HCT116 (cell line): ENCODE data around the gene ZNF202. TPM values are rescaled to one million over a fixed set of nuclear protein-coding genes. Genes with fewer than 3 reads are reported as not detected.

Experiments
- ATAC-seq: fragments of 200-7000 bp; cut with Tn5 transposase; 2 replicates; pipeline ENCODE4 v1.9.1; 2020; ENCODE audit warnings: mild to moderate bottlenecking, moderate library complexity
- BruUV-seq: library from RNA; stranded (reverse); fragments of 400-500 nt; replicated peaks from 2 replicates; lab custom pipeline; 2021; lab: Mats Ljungman, UMichigan
- CTCF ChIA-PET: fragments of 300-600 bp; sonication (Branson Sonifier 250); formaldehyde crosslinking; loops from one replicate; lab custom pipeline; 2021; ENCODE audit warnings: antibody characterized with exemption; lab: Charles Lee
- POLR2A ChIA-PET: fragments of 300-600, 350-600 bp; sonication (Branson Sonifier 250); formaldehyde crosslinking; loops from one replicate; lab custom pipeline; 2021; ENCODE audit warnings: antibody characterized with exemption; lab: Charles Lee
- RAD21 ChIA-PET, 2 experiments: fragments of 300-600 bp; sonication (Branson Sonifier 250); formaldehyde crosslinking; loops; one replicate each; lab custom pipeline; 2023; ENCODE audit warnings: low total read pairs in 2 of 2; ENCODE audit not compliant: uncharacterized antibody in 2 of 2, unreplicated experiment in 2 of 2, low non-redundant PET in 1 of 2; lab: Charles Lee
- DNase-seq: peaks from one replicate; pipeline ENCODE4 v3.0.0-alpha.2; 2010; ENCODE audit warnings: low read depth, low spot score
- H2AFZ ChIP-seq: fragments of 200-600 bp; shearing (Covaris generic), sonication (generic); 2 replicates; pipeline ENCODE4 v1.6.1; 2017; ENCODE audit warnings: low read depth, mixed run types, mixed read lengths, antibody characterized with exemption, low read length; ENCODE audit not compliant: poor library complexity, severe bottlenecking
- H3K27ac ChIP-seq: 2 replicates; pipeline ENCODE4 v1.5.1; 2012; ENCODE audit warnings: low read depth, low read length
- H3K27me3 ChIP-seq: fragments of 200-600 bp; sonication (generic); 2 replicates; pipeline ENCODE4 v1.6.1; 2016; ENCODE audit warnings: mixed run types, low read length, mixed read lengths; ENCODE audit not compliant: insufficient read depth
- H3K36me3 ChIP-seq, 2 experiments: fragments of 200-500 bp in 1 of 2; fragments of 200-600 bp in 1 of 2; sonication (Bioruptor generic) in 1 of 2; sonication (generic) in 1 of 2; 2 replicates each; pipeline versions ENCODE4 v1.5.1 to v1.6.1; 2014 to 2016; ENCODE audit warnings: low read length in 2 of 2, inconsistent platforms in 1 of 2, mixed read lengths in 1 of 2, mixed run types in 1 of 2; ENCODE audit not compliant: insufficient read depth in 2 of 2, control insufficient read depth in 1 of 2
- H3K4me1 ChIP-seq, 2 experiments: fragments of 200-600 bp in 1 of 2; sonication (generic) in 1 of 2; 2 replicates each; pipeline versions ENCODE4 v1.5.1 to v1.6.1; 2012 to 2017; ENCODE audit warnings: low read length in 2 of 2, inconsistent platforms in 1 of 2, mild to moderate bottlenecking in 1 of 2, mixed read lengths in 1 of 2, mixed run types in 1 of 2, moderate library complexity in 1 of 2; ENCODE audit not compliant: insufficient read depth in 2 of 2, control insufficient read depth in 1 of 2
- H3K4me2 ChIP-seq: fragments of 200-600 bp; sonication (generic); 2 replicates; pipeline ENCODE4 v1.6.1; 2017; ENCODE audit warnings: mixed run types, low read length, mixed read lengths
- H3K4me3 ChIP-seq, 2 experiments: fragments of 200-600 bp in 1 of 2; sonication (generic) in 1 of 2; replicated peaks in 1 of 2; 2 replicates each; pipeline ENCODE4 v1.5.1; 2011 to 2016; ENCODE audit warnings: low read length in 2 of 2, control low read depth in 1 of 2, low read depth in 1 of 2, mild to moderate bottlenecking in 1 of 2, mixed read lengths in 1 of 2, mixed run types in 1 of 2
- H3K79me2 ChIP-seq: fragments of 200-600 bp; sonication (generic); 2 replicates; pipeline ENCODE4 v1.6.1; 2017; ENCODE audit warnings: mild to moderate bottlenecking, mixed run types, low read length, moderate library complexity, mixed read lengths; ENCODE audit not compliant: insufficient read depth
- H3K9ac ChIP-seq: fragments of 200-600 bp; sonication (generic); 2 replicates; pipeline ENCODE4 v1.6.1; 2016; ENCODE audit warnings: low read length, mixed read lengths
- H3K9me2 ChIP-seq: fragments of 200-600 bp; sonication (generic), shearing (Covaris generic); 2 replicates; pipeline ENCODE4 v1.6.1; 2017; ENCODE audit warnings: mixed run types, mild to moderate bottlenecking, moderate library complexity; ENCODE audit not compliant: insufficient read depth
- H3K9me3 ChIP-seq, 2 experiments: fragments of 200-500 bp in 1 of 2; fragments of 200-600 bp in 1 of 2; sonication (Bioruptor generic) in 1 of 2; sonication (generic) in 1 of 2; 2 replicates each; pipeline ENCODE4 v1.6.1; 2014 to 2017; ENCODE audit warnings: low read length in 2 of 2, mixed read lengths in 2 of 2, inconsistent platforms in 1 of 2, low read depth in 1 of 2, mild to moderate bottlenecking in 1 of 2, mixed run types in 1 of 2, moderate library complexity in 1 of 2; ENCODE audit not compliant: control insufficient read depth in 1 of 2, insufficient read depth in 1 of 2
- H4K20me1 ChIP-seq: fragments of 200-600 bp; sonication (generic), shearing (Covaris generic); 2 replicates; pipeline ENCODE4 v1.6.1; 2017; ENCODE audit warnings: mixed run types, mild to moderate bottlenecking, moderate library complexity; ENCODE audit not compliant: insufficient read depth
- CEBPB ChIP-seq: IDR thresholded peaks from 2 replicates; pipeline ENCODE4 v1.6.1; 2012; ENCODE audit warnings: low read depth
- EGR1 ChIP-seq: IDR thresholded peaks from 2 replicates; pipeline ENCODE4 v1.6.1; 2012; ENCODE audit warnings: low read depth
- ELF1 ChIP-seq: IDR thresholded peaks from 2 replicates; pipeline ENCODE4 v1.6.1; 2012; ENCODE audit warnings: low read depth, borderline replicate concordance
- EZH2phosphoT487 ChIP-seq: fragments of 200-600 bp; IDR thresholded peaks from 2 replicates; pipeline ENCODE4 v1.6.1; 2018; ENCODE audit warnings: antibody characterized with exemption, borderline replicate concordance
- JUND ChIP-seq: IDR thresholded peaks from 2 replicates; pipeline ENCODE4 v1.6.1; 2012
- POLR2AphosphoS5 ChIP-seq: IDR thresholded peaks from 2 replicates; pipeline ENCODE4 v1.6.1; 2011; ENCODE audit warnings: mild to moderate bottlenecking, low read depth, low read length, moderate library complexity
- SP1 ChIP-seq: IDR thresholded peaks from 2 replicates; pipeline ENCODE4 v1.6.1; 2012; ENCODE audit warnings: low read depth
- SRF ChIP-seq: IDR thresholded peaks from 2 replicates; pipeline ENCODE4 v1.6.1; 2012; ENCODE audit warnings: low read depth
- TCF7L2 ChIP-seq: IDR thresholded peaks from 2 replicates; pipeline ENCODE4 v1.7.0; 2011; ENCODE audit warnings: borderline replicate concordance, inconsistent platforms; ENCODE audit not compliant: insufficient read depth, insufficient read length; ENCODE audit errors: extremely low read depth
- YY1 ChIP-seq: IDR thresholded peaks from 2 replicates; pipeline ENCODE4 v1.6.1; 2011; ENCODE audit warnings: low read length, low read depth, moderate library complexity, mild to moderate bottlenecking; ENCODE audit not compliant: insufficient replicate concordance; ENCODE audit errors: extremely low read depth
- ZFX ChIP-seq: fragments of 450-650 bp; IDR thresholded peaks from 2 replicates; pipeline ENCODE4 v1.6.1; 2017
- ZNF274 ChIP-seq: fragments of 200-500 bp; sonication (Bioruptor generic); IDR thresholded peaks from 2 replicates; pipeline ENCODE4 v1.6.1; 2014; ENCODE audit warnings: mild to moderate bottlenecking, low read depth, low read length, inconsistent platforms
- intact Hi-C: fragments of 100-400 bp; cut with micrococcal nuclease; formaldehyde crosslinking; loops from 2 replicates; pipeline ENCODE4 v1.10.0; 2022
- total RNA-seq: library from RNA; stranded (reverse); gene quantifications from one replicate; pipeline ENCODE4 v1.2.1, GENCODE V29; 2021; ENCODE audit not compliant: unreplicated experiment
- TF ChIP-seq, protein P1 (sequence below): IDR thresholded peaks from 2 replicates; pipeline ENCODE4 v1.6.1; 2011; ENCODE audit warnings: mild to moderate bottlenecking, low read length, moderate library complexity; ENCODE audit not compliant: insufficient replicate concordance; ENCODE audit errors: extremely low read depth
- TF ChIP-seq, protein P2 (sequence below): IDR thresholded peaks from 2 replicates; pipeline ENCODE4 v1.6.1; 2012
- TF ChIP-seq, protein P3 (sequence below): IDR thresholded peaks from 2 replicates; pipeline ENCODE4 v1.6.1; 2012; ENCODE audit warnings: low read depth

ZNF202 gene
- total RNA-seq, 1 experiment from 2014 or later: 16.9 TPM

DNA sequence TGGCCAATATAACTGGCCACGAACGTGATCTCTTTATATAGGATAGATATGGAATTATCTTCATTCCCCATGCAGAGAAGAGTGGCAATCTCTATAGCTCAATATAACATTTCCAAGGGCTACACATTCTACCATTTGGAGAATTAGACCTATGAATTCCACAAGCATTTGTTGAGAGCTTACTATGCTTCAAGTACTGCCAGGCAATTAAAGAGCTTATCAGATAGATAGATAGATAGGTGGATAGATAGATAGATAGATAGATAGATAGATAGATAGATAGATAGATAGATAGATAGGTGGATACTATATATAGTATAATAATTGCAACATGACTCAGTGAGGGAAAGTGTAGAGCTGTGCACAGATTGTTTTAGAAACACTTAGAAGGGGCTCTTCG, 14.4 kb upstream of the ZNF202 start:
- TF ChIP-seq, protein P1, sequence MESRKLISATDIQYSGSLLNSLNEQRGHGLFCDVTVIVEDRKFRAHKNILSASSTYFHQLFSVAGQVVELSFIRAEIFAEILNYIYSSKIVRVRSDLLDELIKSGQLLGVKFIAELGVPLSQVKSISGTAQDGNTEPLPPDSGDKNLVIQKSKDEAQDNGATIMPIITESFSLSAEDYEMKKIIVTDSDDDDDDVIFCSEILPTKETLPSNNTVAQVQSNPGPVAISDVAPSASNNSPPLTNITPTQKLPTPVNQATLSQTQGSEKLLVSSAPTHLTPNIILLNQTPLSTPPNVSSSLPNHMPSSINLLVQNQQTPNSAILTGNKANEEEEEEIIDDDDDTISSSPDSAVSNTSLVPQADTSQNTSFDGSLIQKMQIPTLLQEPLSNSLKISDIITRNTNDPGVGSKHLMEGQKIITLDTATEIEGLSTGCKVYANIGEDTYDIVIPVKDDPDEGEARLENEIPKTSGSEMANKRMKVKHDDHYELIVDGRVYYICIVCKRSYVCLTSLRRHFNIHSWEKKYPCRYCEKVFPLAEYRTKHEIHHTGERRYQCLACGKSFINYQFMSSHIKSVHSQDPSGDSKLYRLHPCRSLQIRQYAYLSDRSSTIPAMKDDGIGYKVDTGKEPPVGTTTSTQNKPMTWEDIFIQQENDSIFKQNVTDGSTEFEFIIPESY: no peak
- TF ChIP-seq SP1 (no peak), JUND (no peak), YY1 (no peak)
- TF ChIP-seq, protein P2, sequence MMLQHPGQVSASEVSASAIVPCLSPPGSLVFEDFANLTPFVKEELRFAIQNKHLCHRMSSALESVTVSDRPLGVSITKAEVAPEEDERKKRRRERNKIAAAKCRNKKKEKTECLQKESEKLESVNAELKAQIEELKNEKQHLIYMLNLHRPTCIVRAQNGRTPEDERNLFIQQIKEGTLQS: no peak
- TF ChIP-seq, all 23 proteins: peak for 0
- no peaks in the 10 kb centered on the region for H3K4me1 ChIP-seq

DNA sequence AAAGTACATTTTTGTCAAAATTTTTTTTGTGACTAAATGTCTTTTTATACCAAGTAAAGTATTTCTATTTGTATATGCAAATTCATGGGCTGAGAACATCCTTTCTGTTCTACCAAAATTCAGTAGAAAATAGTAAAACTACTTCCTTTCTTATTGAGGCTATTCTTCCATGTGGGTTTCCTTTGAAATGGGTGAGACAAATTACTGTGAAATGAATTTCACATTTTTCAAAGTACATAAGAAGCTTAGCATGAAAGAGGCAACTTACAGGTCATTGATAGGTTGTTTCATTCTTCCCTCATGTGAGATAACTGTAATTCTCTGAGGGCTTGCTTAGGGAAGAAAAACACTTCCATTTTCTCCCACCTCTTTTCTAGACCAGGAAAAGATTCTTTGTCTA, 13.9 kb upstream of the ZNF202 start:
- POLR2A ChIA-PET: no interaction called here
- H3K27me3 ChIP-seq: peaks cover 57% of the 10 kb centered on the region
- no peak for TF ChIP-seq ELF1
- TF ChIP-seq TCF7L2: no peak
- TF ChIP-seq, protein P3, sequence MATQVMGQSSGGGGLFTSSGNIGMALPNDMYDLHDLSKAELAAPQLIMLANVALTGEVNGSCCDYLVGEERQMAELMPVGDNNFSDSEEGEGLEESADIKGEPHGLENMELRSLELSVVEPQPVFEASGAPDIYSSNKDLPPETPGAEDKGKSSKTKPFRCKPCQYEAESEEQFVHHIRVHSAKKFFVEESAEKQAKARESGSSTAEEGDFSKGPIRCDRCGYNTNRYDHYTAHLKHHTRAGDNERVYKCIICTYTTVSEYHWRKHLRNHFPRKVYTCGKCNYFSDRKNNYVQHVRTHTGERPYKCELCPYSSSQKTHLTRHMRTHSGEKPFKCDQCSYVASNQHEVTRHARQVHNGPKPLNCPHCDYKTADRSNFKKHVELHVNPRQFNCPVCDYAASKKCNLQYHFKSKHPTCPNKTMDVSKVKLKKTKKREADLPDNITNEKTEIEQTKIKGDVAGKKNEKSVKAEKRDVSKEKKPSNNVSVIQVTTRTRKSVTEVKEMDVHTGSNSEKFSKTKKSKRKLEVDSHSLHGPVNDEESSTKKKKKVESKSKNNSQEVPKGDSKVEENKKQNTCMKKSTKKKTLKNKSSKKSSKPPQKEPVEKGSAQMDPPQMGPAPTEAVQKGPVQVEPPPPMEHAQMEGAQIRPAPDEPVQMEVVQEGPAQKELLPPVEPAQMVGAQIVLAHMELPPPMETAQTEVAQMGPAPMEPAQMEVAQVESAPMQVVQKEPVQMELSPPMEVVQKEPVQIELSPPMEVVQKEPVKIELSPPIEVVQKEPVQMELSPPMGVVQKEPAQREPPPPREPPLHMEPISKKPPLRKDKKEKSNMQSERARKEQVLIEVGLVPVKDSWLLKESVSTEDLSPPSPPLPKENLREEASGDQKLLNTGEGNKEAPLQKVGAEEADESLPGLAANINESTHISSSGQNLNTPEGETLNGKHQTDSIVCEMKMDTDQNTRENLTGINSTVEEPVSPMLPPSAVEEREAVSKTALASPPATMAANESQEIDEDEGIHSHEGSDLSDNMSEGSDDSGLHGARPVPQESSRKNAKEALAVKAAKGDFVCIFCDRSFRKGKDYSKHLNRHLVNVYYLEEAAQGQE: no peak
- TF ChIP-seq ZFX: no peak
- no peak for TF ChIP-seq EGR1
- no peak for TF ChIP-seq YY1
- TF ChIP-seq CEBPB: no peak
- TF ChIP-seq POLR2AphosphoS5: no peak
- no peak for TF ChIP-seq SRF
- no peak for TF ChIP-seq EZH2phosphoT487
- TF ChIP-seq ZNF274: no peak

More for the DNA sequence above, 14.4 kb upstream of the ZNF202 start:
- no peaks in the 10 kb centered on the region for H3K36me3 ChIP-seq
- ATAC-seq: no peak
- H3K27me3 ChIP-seq: peaks cover 53% of the 10 kb centered on the region
- intact Hi-C loops: no loop called here
- no peaks in the 10 kb centered on the region for H3K79me2 ChIP-seq
- no peak overlapping the region for H3K4me2 ChIP-seq
- RAD21 ChIA-PET: no interaction called here
- H4K20me1 ChIP-seq: no peaks in the 10 kb centered on the region
- CTCF ChIA-PET: no interaction called here
- POLR2A ChIA-PET: no interaction called here
- no peak overlapping the region for H3K9ac ChIP-seq
- H3K4me3 ChIP-seq: no peak overlapping the region
- H3K9me3 ChIP-seq: no peaks in the 10 kb centered on the region
- BruUV-seq: no TSS peak
- H3K9me2 ChIP-seq: no peaks in the 10 kb centered on the region
- no peak overlapping the region for H2AFZ ChIP-seq
- no peak for DNase-seq
- H3K27ac ChIP-seq: no peak overlapping the region

More for the DNA sequence above, 13.9 kb upstream of the ZNF202 start:
- Histone ChIP-seq H3K9me3 (no peaks in the 10 kb centered on the region), H3K4me1 (no peaks in the 10 kb centered on the region), H3K27ac (no peak overlapping the region), H3K4me3 (no peak overlapping the region), H4K20me1 (no peaks in the 10 kb centered on the region), H3K9me2 (no peaks in the 10 kb centered on the region), H3K79me2 (no peaks in the 10 kb centered on the region), H3K9ac (no peak overlapping the region), H2AFZ (no peak overlapping the region), H3K36me3 (no peaks in the 10 kb centered on the region), H3K4me2 (no peak overlapping the region)
- ChIA-PET RAD21 (no interaction called here), CTCF (no interaction called here)
- no TSS peak for BruUV-seq
- ATAC-seq: no peak
- intact Hi-C loops: no loop called here
- no peak for DNase-seq
